ENCODE results near the gene UNC79.

Gene UNC79

DNA sequence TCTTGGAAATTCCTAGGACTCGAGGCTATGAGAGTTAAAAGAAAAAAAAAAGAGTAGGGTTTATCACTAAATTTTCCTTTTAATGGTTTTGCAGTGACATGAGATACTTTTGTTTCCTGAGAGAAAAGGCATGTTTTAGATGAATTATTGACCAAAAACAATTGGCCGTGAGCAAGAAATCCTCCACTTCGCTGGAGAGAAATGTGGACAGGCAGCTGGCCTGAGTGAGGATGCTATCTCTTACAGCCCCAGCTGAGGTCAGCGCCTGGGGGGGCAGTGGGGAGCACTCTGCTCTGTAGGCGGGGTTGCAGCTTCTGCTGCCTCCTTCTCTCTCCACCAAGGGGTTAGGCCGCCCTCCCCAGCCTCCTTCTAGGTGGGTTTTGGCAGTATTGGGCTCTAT lies 302.9 kb downstream of the UNC79 start:
- no peak for TF ChIP-seq ZNF843 (tag by site-specific recombination; IDR thresholded peaks at IDR 0.05)
- no peak for TF ChIP-seq OVOL3 (tag by site-specific recombination; IDR thresholded peaks at IDR 0.05)
- TF ChIP-seq ZEB2 (tag by site-specific recombination; IDR thresholded peaks at IDR 0.05), result no peak
- TF ChIP-seq SP3 (tag by site-specific recombination; IDR thresholded peaks at IDR 0.05), result no peak
- no peak for TF ChIP-seq KLF1 (tag by site-specific recombination; IDR thresholded peaks at IDR 0.05)
- TF ChIP-seq ZNF354C (tag by site-specific recombination; IDR thresholded peaks at IDR 0.05; ENCODE audit: borderline replicate concordance, low read depth), result no peak
- no peak for TF ChIP-seq ZNF10 (tag by site-specific recombination; IDR thresholded peaks at IDR 0.05)
- TF ChIP-seq, protein P1, sequence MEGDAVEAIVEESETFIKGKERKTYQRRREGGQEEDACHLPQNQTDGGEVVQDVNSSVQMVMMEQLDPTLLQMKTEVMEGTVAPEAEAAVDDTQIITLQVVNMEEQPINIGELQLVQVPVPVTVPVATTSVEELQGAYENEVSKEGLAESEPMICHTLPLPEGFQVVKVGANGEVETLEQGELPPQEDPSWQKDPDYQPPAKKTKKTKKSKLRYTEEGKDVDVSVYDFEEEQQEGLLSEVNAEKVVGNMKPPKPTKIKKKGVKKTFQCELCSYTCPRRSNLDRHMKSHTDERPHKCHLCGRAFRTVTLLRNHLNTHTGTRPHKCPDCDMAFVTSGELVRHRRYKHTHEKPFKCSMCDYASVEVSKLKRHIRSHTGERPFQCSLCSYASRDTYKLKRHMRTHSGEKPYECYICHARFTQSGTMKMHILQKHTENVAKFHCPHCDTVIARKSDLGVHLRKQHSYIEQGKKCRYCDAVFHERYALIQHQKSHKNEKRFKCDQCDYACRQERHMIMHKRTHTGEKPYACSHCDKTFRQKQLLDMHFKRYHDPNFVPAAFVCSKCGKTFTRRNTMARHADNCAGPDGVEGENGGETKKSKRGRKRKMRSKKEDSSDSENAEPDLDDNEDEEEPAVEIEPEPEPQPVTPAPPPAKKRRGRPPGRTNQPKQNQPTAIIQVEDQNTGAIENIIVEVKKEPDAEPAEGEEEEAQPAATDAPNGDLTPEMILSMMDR (tag by site-specific recombination; IDR thresholded peaks at IDR 0.05), result no peak
- TF ChIP-seq ZBTB26 (tag by site-specific recombination; optimal IDR thresholded peaks at IDR 0.05), result no peak
- no peak for TF ChIP-seq ZFP3 (tag by site-specific recombination; IDR thresholded peaks at IDR 0.05; ENCODE audit: low read depth)
- TF ChIP-seq, protein P2, sequence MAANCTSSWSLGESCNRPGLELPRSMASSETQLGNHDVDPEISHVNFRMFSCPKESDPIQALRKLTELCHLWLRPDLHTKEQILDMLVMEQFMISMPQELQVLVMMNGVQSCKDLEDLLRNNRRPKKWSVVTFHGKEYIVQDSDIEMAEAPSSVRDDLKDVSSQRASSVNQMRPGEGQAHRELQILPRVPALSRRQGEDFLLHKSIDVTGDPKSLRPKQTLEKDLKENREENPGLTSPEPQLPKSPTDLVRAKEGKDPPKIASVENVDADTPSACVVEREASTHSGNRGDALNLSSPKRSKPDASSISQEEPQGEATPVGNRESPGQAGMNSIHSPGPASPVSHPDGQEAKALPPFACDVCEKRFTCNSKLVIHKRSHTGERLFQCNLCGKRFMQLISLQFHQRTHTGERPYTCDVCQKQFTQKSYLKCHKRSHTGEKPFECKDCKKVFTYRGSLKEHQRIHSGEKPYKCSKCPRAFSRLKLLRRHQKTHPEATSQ (tag by site-specific recombination; IDR thresholded peaks at IDR 0.05), result no peak
- no peak for TF ChIP-seq ZNF621 (tag by site-specific recombination; IDR thresholded peaks at IDR 0.05)
- no peak for TF ChIP-seq HOXA7 (CRISPR knock-in tag; IDR thresholded peaks at IDR 0.05; ENCODE audit: borderline replicate concordance)
- H3K4me1 ChIP-seq (ENCODE audit: control insufficient read depth, insufficient read depth, low read length), result no peaks in the 10 kb centered on the region
- POLR2A ChIA-PET, result no interaction called here
- no peaks in the 10 kb centered on the region for H3K36me3 ChIP-seq (ENCODE audit: control insufficient read depth in 2 of 2, insufficient read depth in 1 of 2, low read length in 2 of 2)
- CTCF ChIA-PET, result no interaction called here
- H3K9me3 ChIP-seq (ENCODE audit: control insufficient read depth, insufficient read depth, low read depth, low read length), result no peaks in the 10 kb centered on the region
- H3K4me3 ChIP-seq (ENCODE audit: low read depth, low read length), result no peak overlapping the region
- no peak overlapping the region for H3K27ac ChIP-seq (ENCODE audit: extremely low read depth, low read depth, low read length)

DNA sequence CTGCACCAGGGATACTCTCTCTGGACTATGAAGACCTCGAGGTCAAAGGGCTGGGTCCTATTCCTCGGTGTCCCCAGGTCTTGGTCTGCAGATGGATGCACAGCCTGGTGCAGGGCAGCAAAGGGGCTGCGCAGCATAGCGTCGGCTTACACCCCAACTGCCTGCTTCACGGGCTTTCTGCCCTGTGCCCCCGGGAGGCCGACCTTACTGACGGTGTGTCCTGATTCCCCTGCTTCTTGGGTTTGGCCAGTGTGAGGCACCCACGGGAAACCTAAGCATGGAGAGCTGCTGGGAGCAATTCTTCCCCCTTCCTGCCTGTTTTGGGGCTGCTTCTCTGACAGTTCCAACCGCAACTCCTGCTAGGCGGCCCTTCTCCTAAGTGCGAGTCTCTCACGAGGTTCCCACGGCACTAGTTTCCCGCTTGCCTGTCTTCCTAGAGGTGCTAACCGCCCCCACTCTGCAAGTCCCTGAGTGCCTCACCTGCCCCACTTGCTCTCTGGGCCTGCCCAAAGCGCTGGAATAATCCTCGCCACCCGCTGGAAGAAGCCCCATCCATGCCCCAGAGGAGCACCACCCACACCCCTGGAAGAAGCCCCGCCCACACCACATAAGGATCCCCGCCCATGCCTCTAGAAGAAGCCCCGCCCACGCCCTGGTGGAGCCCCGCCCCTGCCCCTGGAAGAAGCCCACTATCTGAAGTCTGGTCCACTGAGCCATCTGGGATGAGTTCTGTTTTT lies 303.5 kb downstream of the UNC79 start:
- POLR2A ChIA-PET, result no interaction called here
- H3K36me3 ChIP-seq (ENCODE audit: control insufficient read depth in 2 of 2, insufficient read depth in 1 of 2, low read length in 2 of 2), result no peaks in the 10 kb centered on the region
- no peaks in the 10 kb centered on the region for H3K9me3 ChIP-seq (ENCODE audit: control insufficient read depth, insufficient read depth, low read depth, low read length)
- TF ChIP-seq ZNF677 (tag by site-specific recombination; IDR thresholded peaks at IDR 0.05) (no peak), YY1 (tag by site-specific recombination; IDR thresholded peaks at IDR 0.05) (no peak), ZNF624 (tag by site-specific recombination; IDR thresholded peaks at IDR 0.05) (no peak), ZBTB17 (tag by site-specific recombination; IDR thresholded peaks at IDR 0.05) (no peak), EGR2 (tag by site-specific recombination; IDR thresholded peaks at IDR 0.05; ENCODE audit: low read depth) (peak; percentile 67), ZIC2 (tag by site-specific recombination; IDR thresholded peaks at IDR 0.05) (no peak), ZNF654 (tag by site-specific recombination; IDR thresholded peaks at IDR 0.05; ENCODE audit: low read depth) (no peak), ZNF175 (tag by site-specific recombination; IDR thresholded peaks at IDR 0.05) (no peak), ZNF266 (tag by site-specific recombination; IDR thresholded peaks at IDR 0.05; ENCODE audit: low read depth) (no peak), ZFHX2 (tag by site-specific recombination; conservative IDR thresholded peaks at IDR 0.05) (peak; percentile 75), ZBTB48 (tag by site-specific recombination; IDR thresholded peaks at IDR 0.05) (no peak)
- H3K27ac ChIP-seq (ENCODE audit: extremely low read depth, low read depth, low read length), result no peak overlapping the region
- H3K4me3 ChIP-seq (ENCODE audit: low read depth, low read length), result no peak overlapping the region
- H3K4me1 ChIP-seq (ENCODE audit: control insufficient read depth, insufficient read depth, low read length), result no peaks in the 10 kb centered on the region
- CTCF ChIA-PET, result no interaction called here

All from HEK293 (cell line).